Measurements from ENCODE around the gene TSPAN17. TPM values are rescaled to one million over a fixed set of nuclear protein-coding genes. Genes with fewer than 3 reads are reported as not detected.

Gene TSPAN17
- total RNA-seq, 1 donor from 2014 or later = 49.8 TPM

- no peak for DNase-seq (ENCODE audit: low spot score)
- Mint-ChIP-seq H3K27me3 (ENCODE audit: low read depth) (peaks cover 38% of the 10 kb centered on the region), H3K4me1 (ENCODE audit: low read depth) (peaks cover 3% of the 10 kb centered on the region), H3K9me3 (ENCODE audit: low read depth) (no peaks in the 10 kb centered on the region), H3K4me3 (ENCODE audit: unreplicated experiment) (no peak overlapping the region), H3K36me3 (ENCODE audit: low read depth) (no peaks in the 10 kb centered on the region), H3K27ac (ENCODE audit: unreplicated experiment) (no peak overlapping the region)
- TF ChIP-seq CTCF (IDR thresholded peaks at IDR 0.05) = no peak
These were observed 9.7 kb upstream of the TSPAN17 start for GRCh38 chr5:176637556-176637955.

GRCh38 chr5:176638437-176638836, 8.8 kb upstream of the TSPAN17 start:
- no peak for TF ChIP-seq CTCF (IDR thresholded peaks at IDR 0.05)

GRCh38 chr5:176639208-176639607, 8.1 kb upstream of the TSPAN17 start:
- Mint-ChIP-seq H3K9me3 (ENCODE audit: low read depth) (no peaks in the 10 kb centered on the region), H3K4me3 (ENCODE audit: unreplicated experiment) (no peak overlapping the region), H3K27me3 (ENCODE audit: low read depth) (peaks cover 28% of the 10 kb centered on the region), H3K36me3 (ENCODE audit: low read depth) (no peaks in the 10 kb centered on the region), H3K4me1 (ENCODE audit: low read depth) (peaks cover 3% of the 10 kb centered on the region), H3K27ac (ENCODE audit: unreplicated experiment) (no peak overlapping the region)
- peak; percentile 48 for DNase-seq (ENCODE audit: low spot score)
- TF ChIP-seq CTCF (IDR thresholded peaks at IDR 0.05) = no peak

More at GRCh38 chr5:176638437-176638836, 8.8 kb upstream of the TSPAN17 start:
- no peaks in the 10 kb centered on the region for H3K36me3 Mint-ChIP-seq (ENCODE audit: low read depth)
- DNase-seq (ENCODE audit: low spot score) = no peak
- peaks cover 36% of the 10 kb centered on the region for H3K27me3 Mint-ChIP-seq (ENCODE audit: low read depth)
- H3K9me3 Mint-ChIP-seq (ENCODE audit: low read depth) = no peaks in the 10 kb centered on the region
- peaks cover 3% of the 10 kb centered on the region for H3K4me1 Mint-ChIP-seq (ENCODE audit: low read depth)
- no peak overlapping the region for H3K27ac Mint-ChIP-seq (ENCODE audit: unreplicated experiment)
- no peak overlapping the region for H3K4me3 Mint-ChIP-seq (ENCODE audit: unreplicated experiment)

GRCh38 chr5:176639981-176640380, 7.3 kb upstream of the TSPAN17 start:
- peaks cover 24% of the 10 kb centered on the region for H3K27me3 Mint-ChIP-seq (ENCODE audit: low read depth)
- no peak for TF ChIP-seq CTCF (IDR thresholded peaks at IDR 0.05)
- DNase-seq (ENCODE audit: low spot score) = no peak
- no peak overlapping the region for H3K27ac Mint-ChIP-seq (ENCODE audit: unreplicated experiment)
- peaks cover 3% of the 10 kb centered on the region for H3K4me1 Mint-ChIP-seq (ENCODE audit: low read depth)
- H3K36me3 Mint-ChIP-seq (ENCODE audit: low read depth) = no peaks in the 10 kb centered on the region
- no peak overlapping the region for H3K4me3 Mint-ChIP-seq (ENCODE audit: unreplicated experiment)
- no peaks in the 10 kb centered on the region for H3K9me3 Mint-ChIP-seq (ENCODE audit: low read depth)

- Mint-ChIP-seq H3K27me3 (ENCODE audit: low read depth) (peaks cover 18% of the 10 kb centered on the region), H3K4me1 (ENCODE audit: low read depth) (peaks cover 3% of the 10 kb centered on the region), H3K27ac (ENCODE audit: unreplicated experiment) (no peak overlapping the region), H3K36me3 (ENCODE audit: low read depth) (no peaks in the 10 kb centered on the region), H3K4me3 (ENCODE audit: unreplicated experiment) (no peak overlapping the region), H3K9me3 (ENCODE audit: low read depth) (no peaks in the 10 kb centered on the region)
- no peak for TF ChIP-seq CTCF (IDR thresholded peaks at IDR 0.05)
- no peak for DNase-seq (ENCODE audit: low spot score)
These were observed 6.7 kb upstream of the TSPAN17 start for GRCh38 chr5:176640616-176641015.
